ENCODE data around the gene SLC27A2.
A peak's percentile ranks its signal among the peaks of the same experiment; 100 is the strongest.

The SLC27A2 gene

GRCh38 chr15:50222181-50222580 lies 40.2 kb downstream of the SLC27A2 start:
- no peaks in the 10 kb centered on the region for H3K27me3 Mint-ChIP-seq
- ATAC-seq (replicated peaks) (no peak), DNase-seq (no peak)
- H3K4me3 Mint-ChIP-seq = no peak overlapping the region
- no peaks in the 10 kb centered on the region for H3K4me1 Mint-ChIP-seq (ENCODE audit: low read depth in 2 of 2)
- no peaks in the 10 kb centered on the region for H3K36me3 Mint-ChIP-seq (ENCODE audit: insufficient read depth)
- H3K27ac Mint-ChIP-seq = no peak overlapping the region
- no peaks in the 10 kb centered on the region for H3K9me3 Mint-ChIP-seq

GRCh38 chr15:50224606-50225005 lies 42.6 kb downstream of the SLC27A2 start:
- Mint-ChIP-seq H3K27ac (no peak overlapping the region), H3K4me1 (ENCODE audit: low read depth in 2 of 2) (no peaks in the 10 kb centered on the region), H3K9me3 (no peaks in the 10 kb centered on the region), H3K27me3 (no peaks in the 10 kb centered on the region), H3K36me3 (ENCODE audit: insufficient read depth) (no peaks in the 10 kb centered on the region), H3K4me3 (no peak overlapping the region)
- ATAC-seq (replicated peaks) (no peak), DNase-seq (no peak)

GRCh38 chr15:50225057-50225456 lies 43.1 kb downstream of the SLC27A2 start:
- H3K36me3 Mint-ChIP-seq (ENCODE audit: insufficient read depth) = no peaks in the 10 kb centered on the region
- H3K4me1 Mint-ChIP-seq (ENCODE audit: low read depth in 2 of 2) = no peaks in the 10 kb centered on the region

GRCh38 chr15:50225938-50226337 lies 43.9 kb downstream of the SLC27A2 start:
- DNase-seq (no peak), ATAC-seq (replicated peaks) (no peak)
- H3K27ac Mint-ChIP-seq = no peak overlapping the region
- H3K36me3 Mint-ChIP-seq (ENCODE audit: insufficient read depth) = no peaks in the 10 kb centered on the region
- no peaks in the 10 kb centered on the region for H3K4me1 Mint-ChIP-seq (ENCODE audit: low read depth in 2 of 2)
- H3K27me3 Mint-ChIP-seq = no peaks in the 10 kb centered on the region
- H3K4me3 Mint-ChIP-seq = no peak overlapping the region
- no peaks in the 10 kb centered on the region for H3K9me3 Mint-ChIP-seq

More at GRCh38 chr15:50225057-50225456, 43.1 kb downstream of the SLC27A2 start:
- H3K9me3 Mint-ChIP-seq = no peaks in the 10 kb centered on the region
- ATAC-seq (replicated peaks) (no peak), DNase-seq (no peak)
- no peak overlapping the region for H3K4me3 Mint-ChIP-seq
- H3K27me3 Mint-ChIP-seq = no peaks in the 10 kb centered on the region
- no peak overlapping the region for H3K27ac Mint-ChIP-seq

- no peak overlapping the region for H3K27ac Mint-ChIP-seq
- no peaks in the 10 kb centered on the region for H3K9me3 Mint-ChIP-seq
- no peak overlapping the region for H3K4me3 Mint-ChIP-seq
- DNase-seq (no peak), ATAC-seq (replicated peaks) (no peak)
- H3K27me3 Mint-ChIP-seq = no peaks in the 10 kb centered on the region
- H3K36me3 Mint-ChIP-seq (ENCODE audit: insufficient read depth) = no peaks in the 10 kb centered on the region
- H3K4me1 Mint-ChIP-seq (ENCODE audit: low read depth in 2 of 2) = no peaks in the 10 kb centered on the region
Measured at GRCh38 chr15:50227076-50227475, 45.1 kb downstream of the SLC27A2 start.

- no peak overlapping the region for H3K27ac Mint-ChIP-seq
Measured at GRCh38 chr15:50228866-50229265, 46.9 kb downstream of the SLC27A2 start.

GRCh38 chr15:50229336-50229735 lies 47.3 kb downstream of the SLC27A2 start:
- ATAC-seq (replicated peaks) (no peak), DNase-seq (no peak)
- H3K27me3 Mint-ChIP-seq = no peaks in the 10 kb centered on the region
- H3K27ac Mint-ChIP-seq = no peak overlapping the region
- peaks cover 3% of the 10 kb centered on the region for H3K36me3 Mint-ChIP-seq (ENCODE audit: insufficient read depth)
- H3K9me3 Mint-ChIP-seq = no peaks in the 10 kb centered on the region
- no peak overlapping the region for H3K4me3 Mint-ChIP-seq
- H3K4me1 Mint-ChIP-seq (ENCODE audit: low read depth in 2 of 2) = no peaks in the 10 kb centered on the region

More at GRCh38 chr15:50228866-50229265, 46.9 kb downstream of the SLC27A2 start:
- no peak for DNase-seq
- no peaks in the 10 kb centered on the region for H3K9me3 Mint-ChIP-seq
- no peaks in the 10 kb centered on the region for H3K36me3 Mint-ChIP-seq (ENCODE audit: insufficient read depth)
- no peaks in the 10 kb centered on the region for H3K4me1 Mint-ChIP-seq (ENCODE audit: low read depth in 2 of 2)
- no peak overlapping the region for H3K4me3 Mint-ChIP-seq
- ATAC-seq (replicated peaks) = no peak
- H3K27me3 Mint-ChIP-seq = no peaks in the 10 kb centered on the region

GRCh38 chr15:50231761-50232160 lies 49.8 kb downstream of the SLC27A2 start:
- H3K27me3 Mint-ChIP-seq = no peaks in the 10 kb centered on the region

GRCh38 chr15:50232791-50233190 lies 50.8 kb downstream of the SLC27A2 start:
- H3K27ac Mint-ChIP-seq = peak overlapping the region in 1 of 2 donors; percentile 28
- peaks cover 3% of the 10 kb centered on the region for H3K36me3 Mint-ChIP-seq (ENCODE audit: insufficient read depth)
- H3K4me3 Mint-ChIP-seq = no peak overlapping the region
- ATAC-seq (replicated peaks) (no peak), DNase-seq (no peak)
- no peaks in the 10 kb centered on the region for H3K4me1 Mint-ChIP-seq (ENCODE audit: low read depth in 2 of 2)
- H3K27me3 Mint-ChIP-seq = no peaks in the 10 kb centered on the region
- no peaks in the 10 kb centered on the region for H3K9me3 Mint-ChIP-seq

More at GRCh38 chr15:50231761-50232160, 49.8 kb downstream of the SLC27A2 start:
- Mint-ChIP-seq H3K4me3 (no peak overlapping the region), H3K36me3 (ENCODE audit: insufficient read depth) (peaks cover 3% of the 10 kb centered on the region), H3K4me1 (ENCODE audit: low read depth in 2 of 2) (no peaks in the 10 kb centered on the region), H3K9me3 (no peaks in the 10 kb centered on the region), H3K27ac (no peak overlapping the region)
- ATAC-seq (replicated peaks) = no peak
- DNase-seq = no peak

- no peak overlapping the region for H3K4me3 Mint-ChIP-seq
- no peak overlapping the region for H3K27ac Mint-ChIP-seq
- H3K9me3 Mint-ChIP-seq = no peaks in the 10 kb centered on the region
- peaks cover 3% of the 10 kb centered on the region for H3K36me3 Mint-ChIP-seq (ENCODE audit: insufficient read depth)
- DNase-seq (no peak), ATAC-seq (replicated peaks) (no peak)
- no peaks in the 10 kb centered on the region for H3K4me1 Mint-ChIP-seq (ENCODE audit: low read depth in 2 of 2)
- no peaks in the 10 kb centered on the region for H3K27me3 Mint-ChIP-seq
Measured at GRCh38 chr15:50233192-50233736, 51.3 kb downstream of the SLC27A2 start.

GRCh38 chr15:50234764-50235163 lies 52.8 kb downstream of the SLC27A2 start:
- no peaks in the 10 kb centered on the region for H3K4me1 Mint-ChIP-seq (ENCODE audit: low read depth in 2 of 2)
- no peaks in the 10 kb centered on the region for H3K27me3 Mint-ChIP-seq
- H3K36me3 Mint-ChIP-seq (ENCODE audit: insufficient read depth) = peaks cover 3% of the 10 kb centered on the region
- DNase-seq (no peak), ATAC-seq (replicated peaks) (no peak)
- no peak overlapping the region for H3K4me3 Mint-ChIP-seq
- no peak overlapping the region for H3K27ac Mint-ChIP-seq
- no peaks in the 10 kb centered on the region for H3K9me3 Mint-ChIP-seq

GRCh38 chr15:50235794-50236193 lies 53.8 kb downstream of the SLC27A2 start:
- DNase-seq (no peak), ATAC-seq (replicated peaks) (no peak)
- H3K36me3 Mint-ChIP-seq (ENCODE audit: insufficient read depth) = peaks cover 3% of the 10 kb centered on the region
- H3K4me1 Mint-ChIP-seq (ENCODE audit: low read depth in 2 of 2) = no peaks in the 10 kb centered on the region
- H3K4me3 Mint-ChIP-seq = no peak overlapping the region
- H3K27me3 Mint-ChIP-seq = no peaks in the 10 kb centered on the region
- H3K27ac Mint-ChIP-seq = no peak overlapping the region
- H3K9me3 Mint-ChIP-seq = no peaks in the 10 kb centered on the region

- DNase-seq (no peak), ATAC-seq (replicated peaks) (no peak)
- Mint-ChIP-seq H3K9me3 (no peaks in the 10 kb centered on the region), H3K4me3 (no peak overlapping the region), H3K4me1 (ENCODE audit: low read depth in 2 of 2) (no peaks in the 10 kb centered on the region), H3K27me3 (no peaks in the 10 kb centered on the region), H3K36me3 (ENCODE audit: insufficient read depth) (peaks cover 3% of the 10 kb centered on the region), H3K27ac (no peak overlapping the region)
Measured at GRCh38 chr15:50236433-50236832, 54.4 kb downstream of the SLC27A2 start.

- Mint-ChIP-seq H3K27me3 (no peaks in the 10 kb centered on the region), H3K36me3 (ENCODE audit: insufficient read depth) (peaks cover 3% of the 10 kb centered on the region), H3K27ac (no peak overlapping the region), H3K4me3 (no peak overlapping the region), H3K4me1 (ENCODE audit: low read depth in 2 of 2) (no peaks in the 10 kb centered on the region), H3K9me3 (no peaks in the 10 kb centered on the region)
- DNase-seq (no peak), ATAC-seq (replicated peaks) (no peak)
Measured at GRCh38 chr15:50238255-50238654, 56.3 kb downstream of the SLC27A2 start.
